D721Med (cell line): ENCODE data around the gene CRAT.

Experiments used
- DNase-seq: peaks from one replicate; pipeline ENCODE4 v3.0.0; 2011; ENCODE audit warnings: low spot score; ENCODE audit not compliant: insufficient read length
- FAIRE-seq: peaks from 2 replicates; lab custom pipeline; 2011; peaks lifted over from hg19 to GRCh38; lab: Jason Lieb, UNC
- CTCF ChIP-seq: IDR thresholded peaks from 2 replicates; pipeline ENCODE4 v1.5.1; 2012; ENCODE audit warnings: mild to moderate bottlenecking, control low read depth; ENCODE audit not compliant: insufficient read depth; ENCODE audit errors: missing control alignments

The CRAT gene

GRCh38 chr9:129075996-129076639, 34.5 kb downstream of the CRAT start:
- FAIRE-seq, result no peak
- no peak for DNase-seq
- no peak for TF ChIP-seq CTCF

- no peak for DNase-seq
- FAIRE-seq, result no peak
- TF ChIP-seq CTCF, result no peak
Observed at GRCh38 chr9:129074106-129074505, 36.5 kb downstream of the CRAT start.

GRCh38 chr9:129073404-129073803, 37.2 kb downstream of the CRAT start:
- no peak for FAIRE-seq
- TF ChIP-seq CTCF, result no peak
- no peak for DNase-seq

GRCh38 chr9:129072171-129072570, 38.4 kb downstream of the CRAT start:
- TF ChIP-seq CTCF, result no peak
- no peak for DNase-seq
- no peak for FAIRE-seq

- DNase-seq, result no peak
- no peak for FAIRE-seq
- TF ChIP-seq CTCF, result no peak
Observed at GRCh38 chr9:129071526-129072126, 39.0 kb downstream of the CRAT start.

- TF ChIP-seq CTCF, result no peak
- DNase-seq (no peak), FAIRE-seq (no peak)
Observed at GRCh38 chr9:129070696-129071525, 39.7 kb downstream of the CRAT start.
